ENCODE measurements around the gene CRPPA. TPM values are rescaled to one million over a fixed set of nuclear protein-coding genes. Genes with fewer than 3 reads are reported as not detected.
A peak's percentile ranks its signal among the peaks of the same experiment; 100 is the strongest.

Gene CRPPA
- total RNA-seq, 5 donors from 2014 or later (not counting 1 experiment from before 2014, with no cell fraction given) = 0.49 to 2.2 (median 1.0) TPM

DNA sequence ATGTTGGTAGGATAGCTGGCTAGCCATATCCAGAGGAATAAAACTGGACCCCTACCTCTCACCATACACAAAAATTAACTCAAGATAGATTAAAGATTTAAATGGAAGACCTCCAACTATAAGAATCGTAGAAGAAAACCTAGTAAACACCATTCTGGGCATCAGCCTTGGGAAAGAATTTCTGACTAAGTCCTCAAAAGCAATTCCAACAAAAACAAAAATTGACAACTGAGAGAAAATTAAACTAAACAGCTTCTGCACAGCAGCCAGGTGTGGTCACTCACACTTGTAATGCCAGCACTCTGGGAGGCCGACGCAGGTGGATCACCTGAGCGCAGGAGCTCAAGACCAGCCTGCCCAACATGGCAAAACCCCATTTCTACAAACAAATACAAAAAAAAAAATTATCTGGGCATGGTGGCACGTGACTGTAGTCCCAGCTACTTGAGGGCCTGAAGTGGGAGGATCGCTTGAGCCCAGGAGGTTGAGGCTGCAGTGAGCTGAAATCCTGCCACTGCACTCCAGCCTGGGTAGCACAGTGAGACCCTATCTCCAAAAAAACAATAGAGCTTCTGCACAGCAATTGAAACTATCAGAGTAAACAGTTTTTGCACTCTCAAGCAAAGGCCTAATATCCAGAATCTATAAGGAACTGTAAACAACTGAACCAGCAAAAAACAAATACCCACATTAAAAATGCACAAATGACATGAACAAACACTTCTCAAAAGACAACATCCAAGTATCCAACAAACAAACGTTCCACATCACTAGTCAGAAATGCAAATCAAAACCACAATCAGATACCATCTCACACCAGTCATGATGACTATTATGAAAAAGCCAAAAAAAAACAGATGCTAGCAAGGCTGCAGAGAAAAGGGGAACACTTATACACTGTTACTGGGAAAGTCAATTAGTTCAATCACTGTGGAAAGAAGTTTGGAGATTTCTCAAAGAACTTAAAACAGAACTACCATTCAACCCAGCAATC is 4.8 kb downstream of the CRPPA start:
- peaks cover 13 to 20% (median 14%) of the 10 kb centered on the region in 3 donors for H3K4me1 Mint-ChIP-seq
- H3K9me3 ChIP-seq = no peaks in the 10 kb centered on the region
- no peak overlapping the region for H3K27ac Mint-ChIP-seq
- no peak overlapping the region for H3K4me3 ChIP-seq (ENCODE audit: control insufficient read depth in 1 of 2, extremely low read depth in 1 of 2, low read length in 1 of 2)
- no peak overlapping the region for H3K27ac ChIP-seq (ENCODE audit: low read length)
- ATAC-seq (replicated peaks in 1 of 4) (no peak), DNase-seq (no peak)
- H3K36me3 Mint-ChIP-seq = no peaks in the 10 kb centered on the region
- no peaks in the 10 kb centered on the region for H3K27me3 ChIP-seq (replicated peaks in 1 of 2; ENCODE audit: control insufficient read depth in 2 of 2, extremely low read depth in 1 of 2, insufficient read depth in 2 of 2, low read length in 1 of 2)
- WGBS (ENCODE audit: insufficient coverage) = 93% methylated on average over 4 of the region's 7 CpGs
- H3K4me3 Mint-ChIP-seq = no peak overlapping the region
- peaks cover 10% of the 10 kb centered on the region in 2 experiments for H3K4me1 ChIP-seq (ENCODE audit: control insufficient read depth in 1 of 2, extremely low read depth in 1 of 2, insufficient read depth in 2 of 2, low read length in 2 of 2)
- H3K27me3 Mint-ChIP-seq = peaks cover 0 to 19% of the 10 kb centered on the region in 2 donors
- CTCF ChIA-PET = no interaction called here
- H3K36me3 ChIP-seq (ENCODE audit: control insufficient read depth in 2 of 2, extremely low read depth in 1 of 2, insufficient read depth in 1 of 2, low read length in 1 of 2) = no peaks in the 10 kb centered on the region
- POLR2A ChIA-PET = interaction anchor here in 1 of 2 donors (0.6 kb wide), 1 partner anchor 9 kb away, joined by 6 read pairs; no protein-coding TSS in a partner anchor
- H3K9me3 Mint-ChIP-seq = no peaks in the 10 kb centered on the region

DNA sequence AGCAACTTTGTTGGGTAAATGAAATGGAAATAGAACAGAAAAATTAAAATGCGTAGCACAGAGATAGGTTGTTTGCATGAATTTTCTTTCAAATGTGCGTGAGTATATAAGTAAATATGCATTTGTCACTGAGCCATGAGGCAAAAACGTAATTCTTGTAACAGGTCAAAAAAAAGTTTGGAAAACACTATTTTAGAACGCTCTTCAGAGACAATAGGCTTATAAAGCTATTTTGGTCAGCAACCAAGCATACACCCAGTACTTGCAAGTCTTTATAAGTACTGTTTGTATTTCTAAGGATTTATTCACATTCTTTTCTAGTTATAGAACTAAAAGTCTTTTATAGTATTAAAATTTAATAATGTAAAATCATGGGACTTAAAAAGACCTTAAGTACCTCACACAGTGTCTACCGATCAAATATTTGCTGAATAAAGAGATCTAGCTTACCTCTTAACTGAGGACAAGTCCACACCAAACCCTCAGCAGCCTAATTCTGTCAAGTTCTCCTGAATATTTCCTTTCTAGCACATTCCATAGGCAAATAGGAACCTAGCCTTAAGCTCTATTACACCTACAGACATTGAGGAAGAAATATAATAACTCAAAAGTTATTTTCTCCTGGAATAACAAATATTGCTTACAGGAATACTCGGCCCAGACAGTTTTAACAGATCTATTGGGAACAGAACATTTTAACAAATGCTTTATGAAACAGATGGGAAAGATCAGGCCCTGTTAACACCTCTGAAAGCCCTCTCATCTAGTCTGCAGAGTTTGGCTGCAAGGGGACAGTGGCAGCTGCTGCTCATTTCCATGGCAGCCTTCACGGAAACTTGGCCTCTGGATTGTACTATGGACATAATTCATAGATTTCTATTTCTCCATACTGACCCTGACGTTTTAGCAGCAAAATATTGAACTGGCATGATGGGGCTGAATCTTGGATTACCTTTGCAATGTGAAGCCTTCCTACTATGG is 8.8 kb downstream of the CRPPA start:
- Mint-ChIP-seq H3K4me1 (peaks cover 0 to 4% (median 0%) of the 10 kb centered on the region in 3 donors), H3K27ac (no peak overlapping the region), H3K27me3 (no peaks in the 10 kb centered on the region), H3K4me3 (no peak overlapping the region), H3K9me3 (no peaks in the 10 kb centered on the region), H3K36me3 (no peaks in the 10 kb centered on the region)
- H3K27me3 ChIP-seq (replicated peaks in 1 of 2; ENCODE audit: control insufficient read depth in 2 of 2, extremely low read depth in 1 of 2, insufficient read depth in 2 of 2, low read length in 1 of 2) = no peaks in the 10 kb centered on the region
- WGBS (ENCODE audit: insufficient coverage) = 100% methylated on average over 2 of the region's 8 CpGs
- no peak overlapping the region for H3K27ac ChIP-seq (ENCODE audit: low read length)
- ATAC-seq (replicated peaks in 1 of 4) (no peak), DNase-seq (no peak)
- ChIA-PET POLR2A (no interaction called here), CTCF (interaction anchor here (0.6 to 1.7 kb wide), 2 partner anchors 12 to 152 kb away, joined by 3 to 6 read pairs; no protein-coding TSS in a partner anchor)
- no peak overlapping the region for H3K4me3 ChIP-seq (ENCODE audit: control insufficient read depth in 1 of 2, extremely low read depth in 1 of 2, low read length in 1 of 2)
- H3K4me1 ChIP-seq (ENCODE audit: control insufficient read depth in 1 of 2, extremely low read depth in 1 of 2, insufficient read depth in 2 of 2, low read length in 2 of 2) = no peaks in the 10 kb centered on the region
- H3K36me3 ChIP-seq (ENCODE audit: control insufficient read depth in 2 of 2, extremely low read depth in 1 of 2, insufficient read depth in 1 of 2, low read length in 1 of 2) = no peaks in the 10 kb centered on the region
- no peaks in the 10 kb centered on the region for H3K9me3 ChIP-seq

GRCh38 chr7:16411391-16411790 is 9.9 kb downstream of the CRPPA start:
- Histone ChIP-seq H3K9me3 (no peaks in the 10 kb centered on the region), H3K4me3 (ENCODE audit: control insufficient read depth in 1 of 2, extremely low read depth in 1 of 2, low read length in 1 of 2) (no peak overlapping the region), H3K36me3 (ENCODE audit: control insufficient read depth in 2 of 2, extremely low read depth in 1 of 2, insufficient read depth in 1 of 2, low read length in 1 of 2) (no peaks in the 10 kb centered on the region), H3K27ac (ENCODE audit: low read length) (no peak overlapping the region), H3K27me3 (replicated peaks in 1 of 2; ENCODE audit: control insufficient read depth in 2 of 2, extremely low read depth in 1 of 2, insufficient read depth in 2 of 2, low read length in 1 of 2) (no peaks in the 10 kb centered on the region), H3K4me1 (ENCODE audit: control insufficient read depth in 1 of 2, extremely low read depth in 1 of 2, insufficient read depth in 2 of 2, low read length in 2 of 2) (no peaks in the 10 kb centered on the region)
- DNase-seq (no peak), ATAC-seq (replicated peaks in 1 of 4) (no peak)
- Mint-ChIP-seq H3K36me3 (no peaks in the 10 kb centered on the region), H3K4me1 (no peaks in the 10 kb centered on the region), H3K27ac (no peak overlapping the region), H3K4me3 (no peak overlapping the region), H3K27me3 (no peaks in the 10 kb centered on the region), H3K9me3 (no peaks in the 10 kb centered on the region)
- CTCF ChIA-PET = interaction anchor here (0.5 to 0.7 kb wide), 2 partner anchors 8 to 39 kb away, joined by 3 to 5 read pairs; no protein-coding TSS in a partner anchor
- WGBS (ENCODE audit: insufficient coverage) = 100% methylated on average over 1 of the region's 2 CpGs
- POLR2A ChIA-PET = no interaction called here

DNA sequence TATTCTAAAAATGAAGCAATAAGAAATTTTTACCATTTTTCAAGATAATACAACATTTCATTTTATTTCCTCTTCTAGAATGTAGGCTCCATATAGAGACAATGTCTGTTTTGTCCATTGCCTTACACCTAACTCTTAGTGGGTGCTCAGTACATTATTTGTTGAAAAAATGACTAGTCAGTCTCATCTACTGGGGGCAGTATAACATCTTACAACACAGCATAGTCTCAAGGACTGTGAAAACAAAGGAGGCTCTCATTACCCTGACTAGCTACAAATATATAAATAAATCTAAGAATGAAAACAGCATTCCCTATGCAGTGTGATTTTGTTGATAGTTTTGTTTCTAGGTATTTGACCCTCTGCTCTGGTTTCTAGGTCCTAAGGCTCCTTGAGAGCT is 11.6 kb downstream of the CRPPA start:
- Mint-ChIP-seq H3K4me3 (no peak overlapping the region), H3K27me3 (no peaks in the 10 kb centered on the region), H3K27ac (no peak overlapping the region), H3K4me1 (no peaks in the 10 kb centered on the region), H3K9me3 (no peaks in the 10 kb centered on the region), H3K36me3 (no peaks in the 10 kb centered on the region)
- no peaks in the 10 kb centered on the region for H3K9me3 ChIP-seq
- no peak overlapping the region for H3K27ac ChIP-seq (ENCODE audit: low read length)
- H3K27me3 ChIP-seq (replicated peaks in 1 of 2; ENCODE audit: control insufficient read depth in 2 of 2, extremely low read depth in 1 of 2, insufficient read depth in 2 of 2, low read length in 1 of 2) = no peaks in the 10 kb centered on the region
- no peaks in the 10 kb centered on the region for H3K36me3 ChIP-seq (ENCODE audit: control insufficient read depth in 2 of 2, extremely low read depth in 1 of 2, insufficient read depth in 1 of 2, low read length in 1 of 2)
- no peak overlapping the region for H3K4me3 ChIP-seq (ENCODE audit: control insufficient read depth in 1 of 2, extremely low read depth in 1 of 2, low read length in 1 of 2)
- CTCF ChIA-PET = no interaction called here
- no peaks in the 10 kb centered on the region for H3K4me1 ChIP-seq (ENCODE audit: control insufficient read depth in 1 of 2, extremely low read depth in 1 of 2, insufficient read depth in 2 of 2, low read length in 2 of 2)
- ATAC-seq (replicated peaks in 1 of 4) = no peak
- peak in 1 of 35 experiments; percentile 4 for DNase-seq
- POLR2A ChIA-PET = no interaction called here

DNA sequence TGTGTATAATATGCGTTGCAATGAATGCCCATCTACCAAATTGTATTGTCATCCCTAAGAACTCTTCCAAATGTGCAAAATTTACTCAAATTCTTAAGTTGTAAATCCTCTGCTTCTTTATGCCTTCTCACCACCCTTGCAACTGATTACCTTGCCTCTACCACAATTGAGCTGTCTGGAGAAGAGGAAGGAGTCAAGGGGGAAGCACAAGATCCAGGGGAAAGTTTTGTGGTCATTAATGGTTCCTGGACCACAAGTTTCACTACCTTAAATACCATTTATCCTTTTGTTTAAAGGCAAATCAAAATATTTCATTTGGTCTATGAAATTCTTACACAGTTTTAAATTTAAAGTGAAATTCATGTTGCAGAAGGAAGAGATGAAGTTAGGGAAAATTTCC is 16.7 kb downstream of the CRPPA start:
- no CpG with 5 or more reads among the region's 1 CpG for WGBS (ENCODE audit: insufficient coverage)
- CTCF ChIA-PET = interaction anchor here in 1 of 2 donors (0.6 to 0.7 kb wide), 3 partner anchors 249 to 1279 kb away, joined by 3 to 7 read pairs (median 3); no protein-coding TSS in a partner anchor
- no peaks in the 10 kb centered on the region for H3K4me1 Mint-ChIP-seq
- peaks cover 14 to 21% (median 17%) of the 10 kb centered on the region in 3 donors for H3K9me3 Mint-ChIP-seq
- Histone ChIP-seq H3K4me1 (ENCODE audit: control insufficient read depth in 1 of 2, extremely low read depth in 1 of 2, insufficient read depth in 2 of 2, low read length in 2 of 2) (no peaks in the 10 kb centered on the region), H3K36me3 (ENCODE audit: control insufficient read depth in 2 of 2, extremely low read depth in 1 of 2, insufficient read depth in 1 of 2, low read length in 1 of 2) (no peaks in the 10 kb centered on the region), H3K27ac (ENCODE audit: low read length) (no peak overlapping the region), H3K4me3 (ENCODE audit: control insufficient read depth in 1 of 2, extremely low read depth in 1 of 2, low read length in 1 of 2) (no peak overlapping the region), H3K27me3 (replicated peaks in 1 of 2; ENCODE audit: control insufficient read depth in 2 of 2, extremely low read depth in 1 of 2, insufficient read depth in 2 of 2, low read length in 1 of 2) (no peaks in the 10 kb centered on the region), H3K9me3 (no peaks in the 10 kb centered on the region)
- H3K27me3 Mint-ChIP-seq = no peaks in the 10 kb centered on the region
- no peak overlapping the region for H3K27ac Mint-ChIP-seq
- ATAC-seq (replicated peaks in 1 of 4) (no peak), DNase-seq (no peak)
- POLR2A ChIA-PET = interaction anchor here (0.5 to 0.7 kb wide), 2 partner anchors 17 to 1532 kb away, joined by 6 to 7 read pairs; no protein-coding TSS in a partner anchor
- no peaks in the 10 kb centered on the region for H3K36me3 Mint-ChIP-seq
- H3K4me3 Mint-ChIP-seq = no peak overlapping the region

DNA sequence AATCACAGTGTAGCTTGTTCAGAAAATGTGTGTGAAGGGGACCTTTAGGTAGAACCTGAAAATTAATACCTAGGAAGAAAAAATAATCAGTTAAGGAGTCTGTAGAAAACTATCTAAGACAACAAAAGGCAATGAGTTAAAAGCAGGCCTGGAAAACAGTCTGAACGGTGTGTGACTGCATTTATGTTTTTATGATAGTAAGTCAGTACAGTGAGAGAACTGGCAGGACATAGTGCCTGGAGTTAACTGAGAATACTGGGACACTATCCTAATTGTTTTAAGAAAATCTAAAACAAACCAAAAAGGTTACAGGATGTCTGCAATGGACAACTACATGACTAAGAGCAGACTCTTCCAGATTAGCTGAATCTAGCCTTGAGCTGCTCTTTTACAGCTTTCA is 17.9 kb downstream of the CRPPA start:
- Mint-ChIP-seq H3K4me1 (no peaks in the 10 kb centered on the region), H3K9me3 (peaks cover 14 to 24% (median 17%) of the 10 kb centered on the region in 3 donors), H3K27me3 (no peaks in the 10 kb centered on the region), H3K4me3 (no peak overlapping the region), H3K36me3 (no peaks in the 10 kb centered on the region), H3K27ac (no peak overlapping the region)
- ChIA-PET CTCF (interaction anchor here in 1 of 2 donors (0.7 kb wide), 1 partner anchor 8 kb away, joined by 5 read pairs; no protein-coding TSS in a partner anchor), POLR2A (no interaction called here)
- Histone ChIP-seq H3K27me3 (replicated peaks in 1 of 2; ENCODE audit: control insufficient read depth in 2 of 2, extremely low read depth in 1 of 2, insufficient read depth in 2 of 2, low read length in 1 of 2) (no peaks in the 10 kb centered on the region), H3K36me3 (ENCODE audit: control insufficient read depth in 2 of 2, extremely low read depth in 1 of 2, insufficient read depth in 1 of 2, low read length in 1 of 2) (no peaks in the 10 kb centered on the region), H3K9me3 (no peaks in the 10 kb centered on the region), H3K4me1 (ENCODE audit: control insufficient read depth in 1 of 2, extremely low read depth in 1 of 2, insufficient read depth in 2 of 2, low read length in 2 of 2) (no peaks in the 10 kb centered on the region), H3K4me3 (ENCODE audit: control insufficient read depth in 1 of 2, extremely low read depth in 1 of 2, low read length in 1 of 2) (no peak overlapping the region), H3K27ac (ENCODE audit: low read length) (no peak overlapping the region)
- WGBS (ENCODE audit: insufficient coverage) = no CpG with 5 or more reads among the region's 1 CpG
- ATAC-seq (replicated peaks in 1 of 4) (no peak), DNase-seq (no peak)
